Gastrocnemius medialis (tissue), 4 donors: ENCODE data around the gene MYLK3.

Experiments used
- POLR2A ChIP-seq, 2 donors: fragments of 450-650 bp; IDR thresholded peaks; one replicate each; pipeline ENCODE4 v1.6.1; 2017; ENCODE audit warnings: antibody characterized with exemption in 2 of 2, mild to moderate bottlenecking in 2 of 2, moderate library complexity in 2 of 2
- TF ChIP-seq, protein P1 (sequence below), 5 experiments: fragments of 450-650 bp in 3 of 5; fragments of 200-600 bp in 2 of 5; sonication (generic) in 2 of 5; IDR thresholded peaks in 4 of 5; conservative IDR thresholded peaks in 1 of 5; 1 replicate in 4 of 5; 2 replicates in 1 of 5; pipeline ENCODE4 v1.5.1; 2016 to 2019; ENCODE audit warnings: antibody characterized with exemption in 5 of 5, mild to moderate bottlenecking in 3 of 5, moderate library complexity in 3 of 5

DNA sequence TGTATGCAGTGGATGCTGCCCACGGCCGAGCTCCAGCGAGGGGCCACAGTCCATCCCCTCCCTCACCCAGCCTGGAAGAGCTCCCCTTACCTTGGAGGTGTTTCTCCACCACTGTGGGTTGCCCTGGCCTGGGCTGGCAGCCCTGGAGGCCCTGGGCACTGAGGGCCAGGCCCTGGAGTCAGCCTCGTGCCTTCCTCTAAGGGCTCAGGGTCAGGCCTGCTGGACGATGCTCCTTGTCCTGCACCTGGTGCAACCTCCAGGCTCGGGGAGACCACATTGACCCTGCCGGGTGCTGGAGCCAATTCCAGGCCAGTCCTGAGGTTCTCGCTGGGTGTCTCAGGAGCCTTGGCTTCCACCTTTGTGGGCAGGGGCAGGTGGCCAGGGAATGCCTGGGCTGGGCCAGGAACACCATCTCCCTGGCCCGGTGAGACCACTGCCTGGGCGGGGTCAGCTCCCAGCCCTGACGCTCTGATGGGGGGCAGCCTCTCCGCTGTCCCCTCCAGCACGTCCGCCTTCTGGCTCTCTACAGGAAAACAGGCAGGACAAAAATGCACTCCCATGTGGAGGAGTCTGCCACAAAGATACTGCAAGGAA, 10.4 kb downstream of the MYLK3 start:
- TF ChIP-seq, protein P1, sequence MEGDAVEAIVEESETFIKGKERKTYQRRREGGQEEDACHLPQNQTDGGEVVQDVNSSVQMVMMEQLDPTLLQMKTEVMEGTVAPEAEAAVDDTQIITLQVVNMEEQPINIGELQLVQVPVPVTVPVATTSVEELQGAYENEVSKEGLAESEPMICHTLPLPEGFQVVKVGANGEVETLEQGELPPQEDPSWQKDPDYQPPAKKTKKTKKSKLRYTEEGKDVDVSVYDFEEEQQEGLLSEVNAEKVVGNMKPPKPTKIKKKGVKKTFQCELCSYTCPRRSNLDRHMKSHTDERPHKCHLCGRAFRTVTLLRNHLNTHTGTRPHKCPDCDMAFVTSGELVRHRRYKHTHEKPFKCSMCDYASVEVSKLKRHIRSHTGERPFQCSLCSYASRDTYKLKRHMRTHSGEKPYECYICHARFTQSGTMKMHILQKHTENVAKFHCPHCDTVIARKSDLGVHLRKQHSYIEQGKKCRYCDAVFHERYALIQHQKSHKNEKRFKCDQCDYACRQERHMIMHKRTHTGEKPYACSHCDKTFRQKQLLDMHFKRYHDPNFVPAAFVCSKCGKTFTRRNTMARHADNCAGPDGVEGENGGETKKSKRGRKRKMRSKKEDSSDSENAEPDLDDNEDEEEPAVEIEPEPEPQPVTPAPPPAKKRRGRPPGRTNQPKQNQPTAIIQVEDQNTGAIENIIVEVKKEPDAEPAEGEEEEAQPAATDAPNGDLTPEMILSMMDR (IDR thresholded peaks at IDR 0.05 in 4 of 5, conservative IDR thresholded peaks at IDR 0.05 in 1 of 5) = no peak
- no peak for TF ChIP-seq POLR2A (IDR thresholded peaks at IDR 0.05)
